Fibroblast of lung (primary cell): ENCODE results near the gene SHISA4. TPM values are rescaled to one million over a fixed set of nuclear protein-coding genes. Genes with fewer than 3 reads are reported as not detected.

Experiments used
- DNase-seq, 2 donors: peaks; one replicate each; pipeline versions ENCODE4 v3.0.0 to v3.0.0-alpha.2; 2010; ENCODE audit warnings: low read depth in 2 of 2
- H2AFZ ChIP-seq: 2 replicates; pipeline ENCODE4 v1.5.1; 2012; ENCODE audit warnings: low read length, control low read depth, inconsistent platforms
- H3K27ac ChIP-seq: 2 replicates; pipeline ENCODE4 v1.5.1; 2011; ENCODE audit warnings: low read length, control low read depth; ENCODE audit not compliant: insufficient read depth
- H3K27me3 ChIP-seq: 2 replicates; pipeline ENCODE4 v1.5.1; 2011; ENCODE audit warnings: mild to moderate bottlenecking, low read length; ENCODE audit not compliant: control insufficient read depth, insufficient read depth
- H3K36me3 ChIP-seq: 2 replicates; pipeline ENCODE4 v1.5.1; 2011; ENCODE audit warnings: low read length; ENCODE audit not compliant: control insufficient read depth, insufficient read depth
- H3K4me1 ChIP-seq: 2 replicates; pipeline ENCODE4 v1.5.1; 2011; ENCODE audit warnings: low read length; ENCODE audit not compliant: control insufficient read depth, insufficient read depth; ENCODE audit errors: extremely low read depth
- H3K4me2 ChIP-seq: 2 replicates; pipeline ENCODE4 v1.5.1; 2011; ENCODE audit warnings: low read length, control low read depth; ENCODE audit not compliant: insufficient read depth; ENCODE audit errors: extremely low read depth
- H3K4me3 ChIP-seq, 4 experiments: fragments of 200-600 bp in 1 of 4; sonication (generic) in 1 of 4; replicated peaks in 1 of 4; 2 replicates each; pipeline ENCODE4 v1.5.1; 2011 to 2016; ENCODE audit warnings: low read length in 4 of 4, low read depth in 3 of 4, mild to moderate bottlenecking in 3 of 4, control low read depth in 2 of 4, inconsistent platforms in 1 of 4, mixed read lengths in 1 of 4; ENCODE audit not compliant: insufficient read depth in 1 of 4; ENCODE audit errors: control extremely low read depth in 1 of 4
- H3K79me2 ChIP-seq: 2 replicates; pipeline ENCODE4 v1.5.1; 2012; ENCODE audit warnings: mild to moderate bottlenecking, low read length, inconsistent platforms; ENCODE audit not compliant: control insufficient read depth, insufficient read depth
- H3K9ac ChIP-seq: 2 replicates; pipeline ENCODE4 v1.5.1; 2011; ENCODE audit warnings: mild to moderate bottlenecking, low read length, control low read depth; ENCODE audit not compliant: insufficient read depth
- H3K9me3 ChIP-seq: 2 replicates; pipeline ENCODE4 v1.5.1; 2012; ENCODE audit warnings: low read depth, low read length; ENCODE audit not compliant: control insufficient read depth, insufficient read depth
- H4K20me1 ChIP-seq: 2 replicates; pipeline ENCODE4 v1.5.1; 2011; ENCODE audit warnings: low read length; ENCODE audit not compliant: control insufficient read depth, insufficient read depth; ENCODE audit errors: extremely low read depth
- EZH2 ChIP-seq: IDR thresholded peaks from 2 replicates; pipeline ENCODE4 v1.5.1; 2012; ENCODE audit warnings: low read length, control low read depth, mild to moderate bottlenecking; ENCODE audit errors: missing control alignments
- polyA plus RNA-seq, 2 donors: library from polyadenylated mRNA; depleted of rRNA in 1 of 2; stranded (reverse) in 1 of 2; unstranded in 1 of 2; fragments of >200 nt; gene quantifications; 2 replicates each; pipeline ENCODE4 v1.2.1, GENCODE V29; 2011 to 2012; ENCODE audit warnings: missing spikeins in 1 of 2
- total RNA-seq: library from RNA; depleted of rRNA; stranded (reverse); fragments of >200 nt; gene quantifications from 2 replicates; pipeline ENCODE4 v1.2.1, GENCODE V29; 2014
- TF ChIP-seq, protein P1 (sequence below), 2 donors: IDR thresholded peaks in 1 of 2; conservative IDR thresholded peaks in 1 of 2; 1 replicate in 1 of 2; 2 replicates in 1 of 2; pipeline ENCODE4 v1.5.1; 2011 to 2012; ENCODE audit warnings: low read length in 2 of 2, control low read depth in 1 of 2, inconsistent platforms in 1 of 2, low read depth in 1 of 2, mild to moderate bottlenecking in 1 of 2

Gene SHISA4
- total and polyA plus RNA-seq, 2 donors (not counting 1 experiment from before 2014, with no cell fraction given): 19.0 to 27.1 TPM

DNA sequence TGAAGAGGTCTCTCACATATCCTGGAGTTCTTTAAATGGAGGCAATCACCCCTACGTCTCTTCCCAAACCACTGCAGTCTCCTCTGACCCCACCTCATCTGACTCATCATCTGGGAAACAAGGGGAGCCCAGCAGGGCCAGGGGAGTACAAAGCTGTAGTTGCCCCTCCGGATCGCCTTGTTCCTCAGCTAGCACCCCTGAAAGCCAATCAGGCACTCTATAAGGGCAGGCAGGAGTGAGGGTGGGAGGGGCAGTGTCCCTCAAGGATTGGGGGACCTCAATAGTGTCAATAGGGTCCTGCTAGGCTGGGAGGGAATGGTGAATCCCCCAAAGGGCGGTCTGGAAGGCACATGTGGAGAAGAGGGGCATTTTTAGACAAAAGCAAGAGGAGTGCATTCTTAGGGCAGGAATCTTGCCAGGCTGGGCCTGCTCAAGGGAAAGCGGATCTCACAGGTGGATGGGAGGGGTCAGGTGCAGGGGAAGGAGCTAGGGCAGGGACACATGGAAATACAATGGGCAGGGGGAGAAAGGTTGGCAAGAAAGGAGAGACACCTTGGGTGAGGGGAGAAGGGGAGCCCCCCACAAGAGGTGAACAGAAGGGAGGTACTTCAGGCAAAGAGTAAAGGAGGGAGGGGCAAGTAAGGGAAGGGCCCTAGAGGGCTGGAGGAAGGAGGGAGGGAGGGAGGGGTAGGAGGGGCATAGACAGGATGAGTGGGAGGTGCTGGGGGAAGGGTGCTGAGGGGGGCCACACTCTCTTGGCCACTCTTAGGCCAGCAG is 5.8 kb downstream of the SHISA4 start:
- Histone ChIP-seq H3K4me1 (peaks cover 20% of the 10 kb centered on the region), H3K4me3 (no peak overlapping the region), H4K20me1 (no peaks in the 10 kb centered on the region), H3K27ac (no peak overlapping the region), H3K79me2 (no peaks in the 10 kb centered on the region), H3K4me2 (no peak overlapping the region), H3K9me3 (no peaks in the 10 kb centered on the region), H2AFZ (no peak overlapping the region), H3K27me3 (no peaks in the 10 kb centered on the region), H3K36me3 (peaks cover 2% of the 10 kb centered on the region), H3K9ac (no peak overlapping the region)
- DNase-seq: no peak
- TF ChIP-seq, protein P1, sequence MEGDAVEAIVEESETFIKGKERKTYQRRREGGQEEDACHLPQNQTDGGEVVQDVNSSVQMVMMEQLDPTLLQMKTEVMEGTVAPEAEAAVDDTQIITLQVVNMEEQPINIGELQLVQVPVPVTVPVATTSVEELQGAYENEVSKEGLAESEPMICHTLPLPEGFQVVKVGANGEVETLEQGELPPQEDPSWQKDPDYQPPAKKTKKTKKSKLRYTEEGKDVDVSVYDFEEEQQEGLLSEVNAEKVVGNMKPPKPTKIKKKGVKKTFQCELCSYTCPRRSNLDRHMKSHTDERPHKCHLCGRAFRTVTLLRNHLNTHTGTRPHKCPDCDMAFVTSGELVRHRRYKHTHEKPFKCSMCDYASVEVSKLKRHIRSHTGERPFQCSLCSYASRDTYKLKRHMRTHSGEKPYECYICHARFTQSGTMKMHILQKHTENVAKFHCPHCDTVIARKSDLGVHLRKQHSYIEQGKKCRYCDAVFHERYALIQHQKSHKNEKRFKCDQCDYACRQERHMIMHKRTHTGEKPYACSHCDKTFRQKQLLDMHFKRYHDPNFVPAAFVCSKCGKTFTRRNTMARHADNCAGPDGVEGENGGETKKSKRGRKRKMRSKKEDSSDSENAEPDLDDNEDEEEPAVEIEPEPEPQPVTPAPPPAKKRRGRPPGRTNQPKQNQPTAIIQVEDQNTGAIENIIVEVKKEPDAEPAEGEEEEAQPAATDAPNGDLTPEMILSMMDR (conservative IDR thresholded peaks at IDR 0.05 in 1 of 2, IDR thresholded peaks at IDR 0.05 in 1 of 2; ENCODE audit: low read depth in 1 of 2, low read length in 2 of 2): no peak
- TF ChIP-seq EZH2: no peak

DNA sequence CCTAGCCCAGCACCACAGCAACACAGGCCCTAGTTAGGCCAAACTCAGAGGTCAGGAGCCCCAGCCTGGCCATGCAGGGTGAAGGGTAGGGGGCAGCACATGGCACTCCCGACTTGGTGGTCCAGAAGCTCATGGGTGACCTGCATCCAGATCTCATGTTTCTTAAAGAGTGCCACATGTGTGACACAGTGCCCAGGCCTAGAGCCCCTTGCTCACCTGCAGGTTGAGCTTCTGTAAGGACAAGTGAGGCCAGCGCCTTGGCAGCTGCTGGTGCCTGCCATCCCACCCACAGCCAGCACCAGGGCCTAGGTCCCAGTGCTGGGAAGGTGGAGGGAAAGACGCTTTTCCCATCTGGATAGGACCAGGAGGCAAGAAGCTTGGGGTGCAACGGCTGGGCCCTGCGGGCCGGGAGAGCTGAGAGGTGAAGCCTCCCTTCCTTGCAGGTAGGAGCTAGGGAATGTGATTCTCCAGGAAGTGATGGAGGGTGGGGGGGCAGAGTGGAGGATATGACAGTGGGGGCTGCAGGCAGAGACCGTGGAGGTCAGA is 6.5 kb downstream of the SHISA4 start:
- no peak overlapping the region for H2AFZ ChIP-seq
- no peaks in the 10 kb centered on the region for H4K20me1 ChIP-seq
- H3K4me1 ChIP-seq: peaks cover 20% of the 10 kb centered on the region
- H3K4me2 ChIP-seq: no peak overlapping the region
- DNase-seq: no peak
- peaks cover 4% of the 10 kb centered on the region for H3K36me3 ChIP-seq
- no peak overlapping the region for H3K4me3 ChIP-seq
- TF ChIP-seq EZH2: no peak
- TF ChIP-seq, protein P1 (conservative IDR thresholded peaks at IDR 0.05 in 1 of 2, IDR thresholded peaks at IDR 0.05 in 1 of 2; ENCODE audit: low read depth in 1 of 2, low read length in 2 of 2): no peak
- no peaks in the 10 kb centered on the region for H3K27me3 ChIP-seq
- H3K27ac ChIP-seq: no peak overlapping the region
- H3K9me3 ChIP-seq: no peaks in the 10 kb centered on the region
- H3K9ac ChIP-seq: no peak overlapping the region
- no peaks in the 10 kb centered on the region for H3K79me2 ChIP-seq

DNA sequence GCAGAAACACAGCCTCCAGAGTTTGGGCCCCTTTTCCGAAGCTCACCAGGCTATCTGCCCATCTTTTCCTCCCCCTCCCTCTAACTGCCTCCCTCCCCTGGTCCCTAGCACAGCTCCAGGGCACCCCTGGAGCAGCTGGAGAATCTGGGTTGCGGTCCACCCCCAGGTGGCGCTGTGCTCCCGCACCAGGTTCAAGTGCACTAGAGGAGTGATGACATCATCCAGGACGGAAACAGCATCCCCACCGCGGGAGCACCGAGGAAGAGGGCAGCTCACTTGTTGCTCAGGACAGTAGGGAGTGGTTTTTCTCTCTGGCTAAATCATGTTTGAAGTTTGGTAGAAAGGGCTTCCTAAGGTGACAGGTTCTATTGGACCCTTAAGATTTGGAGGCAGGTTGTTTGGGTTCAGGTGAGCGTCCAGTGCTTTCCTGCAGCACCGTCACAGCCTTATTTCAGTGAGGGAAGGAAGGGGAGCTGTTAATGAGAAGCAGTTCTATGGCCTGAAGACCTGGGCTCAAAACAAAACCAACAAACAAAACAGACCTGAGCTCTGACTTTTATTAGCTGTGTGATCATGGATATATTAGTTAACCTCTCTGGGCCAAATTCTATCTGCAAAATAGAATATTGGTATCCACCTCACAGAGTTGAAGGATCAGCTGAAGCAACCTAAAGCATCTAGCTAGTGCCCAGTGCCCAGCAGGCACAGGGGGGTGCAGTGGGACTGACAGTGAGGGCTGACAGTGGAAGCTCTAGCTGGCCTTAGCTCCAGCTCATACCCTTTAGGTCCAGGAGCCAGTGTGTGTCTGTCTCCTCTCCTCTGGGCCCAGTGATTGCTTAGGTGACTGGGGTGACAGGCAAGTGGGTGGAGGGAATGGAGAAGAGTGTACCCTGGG is 7.5 kb downstream of the SHISA4 start:
- no peak overlapping the region for H3K9ac ChIP-seq
- no peaks in the 10 kb centered on the region for H3K27me3 ChIP-seq
- peak; percentile 92 for DNase-seq
- no peaks in the 10 kb centered on the region for H4K20me1 ChIP-seq
- no peaks in the 10 kb centered on the region for H3K79me2 ChIP-seq
- H3K27ac ChIP-seq: peak overlapping the region; percentile 32
- H3K4me1 ChIP-seq: peaks cover 20% of the 10 kb centered on the region
- peaks cover 4% of the 10 kb centered on the region for H3K36me3 ChIP-seq
- peak overlapping the region; percentile 68 for H3K4me2 ChIP-seq
- no peak overlapping the region for H3K4me3 ChIP-seq
- TF ChIP-seq EZH2: no peak
- TF ChIP-seq, protein P1 (conservative IDR thresholded peaks at IDR 0.05 in 1 of 2, IDR thresholded peaks at IDR 0.05 in 1 of 2; ENCODE audit: low read depth in 1 of 2, low read length in 2 of 2): peak; percentile 91 to 95
- H3K9me3 ChIP-seq: no peaks in the 10 kb centered on the region
- H2AFZ ChIP-seq: peak overlapping the region; percentile 17
